HG03571 (cell line): ENCODE data around the gene NFIX.

Experiments
- ATAC-seq: cut with Tn5 transposase; IDR thresholded peaks from one replicate; pipeline ENCODE4 v1.9.1; 2021; ENCODE audit not compliant: unreplicated experiment

The NFIX gene

DNA sequence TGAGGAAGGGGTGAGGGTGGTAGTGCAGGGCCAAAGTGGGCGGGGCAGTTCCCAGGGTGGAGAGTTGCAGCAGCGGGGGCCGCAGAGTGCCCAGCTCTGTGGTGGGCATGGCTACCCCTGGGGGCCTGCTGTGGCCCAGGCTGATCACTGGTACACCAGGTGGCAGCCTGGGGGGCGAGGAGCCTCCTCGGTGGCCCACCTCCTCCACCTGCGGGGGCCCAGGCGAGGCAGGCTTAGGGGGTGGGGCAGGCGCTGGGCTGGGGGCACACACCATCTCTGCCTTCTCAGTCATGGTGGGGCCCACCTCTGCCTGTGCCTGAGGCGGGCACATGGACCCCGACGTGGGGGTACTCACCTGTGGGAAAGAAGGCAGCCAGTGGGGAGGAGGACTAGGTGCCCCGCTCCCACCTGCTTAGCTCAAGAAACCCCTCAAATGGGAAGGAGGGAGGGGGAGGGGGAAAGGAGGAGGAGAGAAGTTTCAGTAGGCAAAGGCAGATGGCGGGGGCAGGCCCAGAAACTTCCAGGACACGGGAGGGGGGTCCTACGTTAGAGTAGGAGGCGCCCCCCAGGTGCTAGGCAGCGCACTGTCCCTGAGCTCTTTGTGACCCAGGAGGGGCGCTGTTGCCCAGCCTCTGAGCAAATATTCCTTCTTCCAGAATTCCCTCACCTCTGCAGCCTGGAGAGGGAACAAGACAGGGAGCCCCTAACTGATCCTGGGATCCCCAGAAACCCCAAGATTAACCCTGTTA lies 105.7 kb downstream of the NFIX start:
- ATAC-seq, result no peak

DNA sequence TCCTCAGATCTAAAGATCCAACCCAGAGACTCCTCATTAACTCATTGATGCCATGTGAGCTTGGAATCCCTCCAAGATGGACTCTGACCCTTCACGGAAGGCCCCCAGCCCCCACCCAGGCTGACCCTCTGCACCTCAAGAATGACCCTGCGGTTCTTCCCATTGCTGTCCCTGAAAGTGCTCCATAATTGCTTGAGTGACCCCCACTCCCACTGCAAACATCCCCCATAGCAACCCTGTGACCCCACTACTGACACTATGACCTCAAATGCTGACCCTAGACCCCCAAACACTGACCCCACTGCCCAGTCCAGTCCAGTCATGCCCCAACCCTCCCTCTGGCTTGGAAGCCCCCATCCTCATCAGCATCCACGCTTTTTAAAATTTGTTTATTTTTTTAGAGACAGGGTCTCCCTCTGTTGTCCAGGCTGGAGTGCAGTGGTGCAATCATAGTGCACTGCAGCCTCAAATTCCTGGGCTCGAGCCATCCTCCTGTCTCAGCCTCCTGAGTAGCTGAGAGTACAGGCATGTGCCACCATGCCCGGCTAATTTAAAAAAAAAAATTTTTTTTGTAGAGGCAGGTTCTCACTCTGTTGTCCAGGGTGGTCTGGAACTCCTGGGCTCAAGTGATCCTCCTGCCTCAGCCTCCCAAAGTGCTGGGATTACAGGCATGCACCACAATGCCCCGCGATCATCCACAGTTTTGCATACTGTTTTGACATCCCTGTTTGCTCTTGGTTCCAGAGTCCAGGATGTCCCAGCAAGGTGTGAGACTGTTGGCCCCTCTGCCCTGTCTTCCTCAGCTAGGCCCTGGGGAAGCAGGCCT lies 106.5 kb downstream of the NFIX start:
- no peak for ATAC-seq

DNA sequence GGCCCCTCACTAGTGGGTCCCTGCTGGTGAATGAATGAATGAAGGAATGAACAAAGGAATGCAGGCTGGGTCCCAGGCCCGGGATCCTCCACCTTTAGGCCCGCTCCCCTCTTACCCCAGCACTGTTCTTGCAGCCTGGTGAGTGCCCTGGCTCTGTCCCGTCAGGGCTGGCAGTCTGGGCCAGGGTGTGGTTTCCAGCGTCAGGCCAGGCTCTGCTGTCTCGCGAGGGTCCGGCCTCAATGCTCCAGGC lies 107.1 kb downstream of the NFIX start:
- ATAC-seq, result no peak

DNA sequence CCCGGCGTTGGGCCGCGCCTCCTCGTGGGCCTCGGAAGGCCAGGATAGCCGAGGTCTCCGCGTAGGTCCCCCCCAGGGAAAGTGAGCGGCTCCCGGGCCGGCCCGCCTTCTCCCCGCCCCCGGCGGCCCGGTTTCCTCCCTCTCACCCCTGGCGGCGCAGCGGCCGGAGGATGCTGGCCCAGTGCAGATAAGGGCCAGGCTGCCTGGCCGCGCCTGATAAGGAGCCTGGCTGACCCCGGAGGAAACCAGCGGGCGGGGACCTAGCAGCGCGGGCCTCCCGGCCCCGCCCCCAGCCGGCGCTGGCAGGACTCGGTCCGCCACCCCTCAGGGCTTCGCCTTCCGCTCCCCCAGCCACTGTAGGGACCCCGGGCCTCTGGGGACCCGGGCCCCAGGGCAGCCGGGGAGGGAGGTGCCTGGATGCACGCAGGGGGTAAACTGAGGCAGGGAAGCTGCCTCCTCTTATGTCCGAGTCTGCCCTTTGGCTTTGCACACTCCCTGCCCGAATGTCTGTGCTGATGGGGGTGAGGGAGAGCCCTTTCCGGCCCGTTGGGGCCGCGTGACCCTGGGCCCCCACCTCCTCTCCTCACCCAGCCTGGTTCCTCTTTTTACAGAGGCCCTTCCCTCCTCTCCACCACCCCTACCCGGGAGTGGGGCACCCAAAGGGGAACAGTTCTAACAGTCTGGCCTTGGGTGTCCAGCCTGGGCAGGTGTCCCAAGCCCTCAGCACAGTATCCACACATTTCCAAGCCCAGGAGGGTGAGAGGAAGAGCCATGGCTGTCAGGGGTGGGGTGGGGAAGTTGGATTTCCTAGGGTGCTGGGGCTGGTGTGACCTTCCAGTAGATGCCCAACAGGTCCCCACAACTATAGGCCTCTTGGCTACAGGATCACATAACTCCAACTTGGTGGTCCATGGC lies 107.6 kb downstream of the NFIX start, which contains the start of gene LYL1:
Gene LYL1 (minus strand): TSS at position 193 of the 915 bp plus-strand sequence. CDS start 1,687 bp downstream, outside the sequence.
- peak; percentile 42 for ATAC-seq

DNA sequence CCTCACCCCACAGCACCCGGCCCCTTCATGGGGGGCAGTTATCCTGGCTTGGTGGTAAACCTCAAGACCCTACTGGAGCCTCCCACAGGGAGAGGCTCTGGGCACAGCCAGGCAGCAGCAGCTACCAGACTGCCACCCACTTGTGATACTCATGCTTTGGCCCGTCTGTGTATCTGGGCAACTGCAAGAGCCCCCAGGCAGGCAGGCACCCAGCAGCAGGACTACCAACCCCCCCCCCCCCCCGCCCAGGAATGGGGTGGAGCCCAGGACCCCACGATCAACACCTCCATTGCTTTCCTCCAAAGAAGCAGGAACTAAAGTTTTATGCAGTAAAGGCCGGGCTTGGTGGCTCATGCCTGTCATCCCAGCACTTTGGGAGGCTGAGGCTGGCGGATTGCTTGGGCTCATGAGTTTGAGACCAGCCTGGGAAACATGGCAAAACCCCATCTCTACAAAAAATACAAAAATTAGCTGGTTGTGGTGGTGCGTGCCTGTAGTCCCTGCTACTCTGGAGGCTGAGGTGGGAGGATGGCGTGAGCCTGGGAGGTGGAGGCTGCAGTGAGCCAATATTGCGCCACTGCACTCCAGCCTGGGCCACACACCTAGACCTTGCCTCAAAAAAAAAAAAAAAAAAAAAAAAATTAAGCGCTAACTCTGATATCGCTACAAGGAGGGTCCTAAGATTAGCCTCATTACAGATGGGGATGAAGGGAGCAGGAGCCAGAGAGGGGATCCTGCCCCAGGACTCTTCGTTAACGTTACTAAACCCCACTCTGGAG lies 108.5 kb downstream of the NFIX start:
- ATAC-seq, result no peak

DNA sequence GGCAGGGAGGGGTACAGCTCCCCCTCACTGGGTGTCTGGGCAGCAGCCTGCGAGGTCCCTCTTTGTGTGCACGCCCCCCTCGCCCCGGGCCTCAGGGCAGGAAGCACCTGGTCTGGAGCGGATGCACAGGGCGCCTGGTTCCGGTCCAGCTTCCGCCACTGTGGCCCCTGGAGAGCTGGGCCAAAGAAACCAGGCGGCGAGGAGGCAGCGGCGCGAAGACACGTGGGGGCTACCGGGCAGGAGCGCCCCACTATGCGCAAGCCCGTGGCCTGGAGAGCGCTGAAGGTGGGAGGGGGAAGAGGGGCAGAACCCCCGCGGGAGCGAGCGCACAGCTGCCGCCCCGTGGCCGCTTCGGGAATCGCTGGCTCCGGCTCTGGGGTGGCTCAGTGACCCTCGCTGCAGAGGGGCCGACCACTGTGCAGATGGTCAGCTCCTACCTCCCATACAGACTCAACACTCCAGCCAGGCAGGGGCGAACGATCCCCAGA lies 109.1 kb downstream of the NFIX start:
- peak; percentile 28 for ATAC-seq

DNA sequence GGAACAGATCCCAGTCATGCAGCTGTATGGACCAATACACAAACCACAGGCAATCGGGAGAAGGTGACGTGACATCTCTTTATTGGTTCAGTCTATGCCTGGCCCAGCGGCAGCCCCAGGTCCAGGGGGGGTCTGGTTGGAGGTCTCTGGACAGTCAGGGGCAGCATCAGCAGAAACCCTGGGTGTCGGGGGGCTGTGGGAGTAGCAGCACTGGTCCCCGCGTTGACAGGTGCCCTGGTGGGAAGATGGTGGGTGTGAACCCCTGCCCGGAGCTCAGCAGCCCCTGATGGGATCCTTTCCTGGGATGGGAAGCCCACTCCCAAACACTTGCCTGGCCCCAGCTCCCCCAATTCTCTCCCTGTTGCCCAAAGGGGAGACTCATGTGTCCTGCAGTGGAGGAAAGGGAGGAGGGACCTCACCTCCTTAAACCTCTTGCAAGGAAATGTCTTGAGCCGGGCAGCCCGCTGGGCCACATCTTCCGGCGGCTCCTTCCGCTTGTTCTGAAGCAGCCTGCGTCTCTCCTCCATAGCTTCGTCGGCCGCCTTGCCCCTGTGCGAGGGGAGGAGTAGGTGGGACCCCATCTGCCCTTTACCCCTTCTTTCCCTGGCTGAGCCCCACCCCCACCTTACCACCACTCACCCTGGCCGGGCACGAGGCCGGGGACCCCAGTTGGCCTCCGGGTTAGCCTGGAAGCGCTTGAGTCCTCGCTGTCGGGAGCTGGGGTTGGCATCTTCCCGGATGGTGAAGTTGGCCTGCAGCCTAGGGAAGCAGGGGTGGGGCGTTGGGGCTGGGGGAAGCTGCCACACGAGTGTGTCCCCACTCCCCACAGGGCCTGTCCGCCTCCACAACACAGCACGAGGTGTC lies 109.8 kb downstream of the NFIX start:
- ATAC-seq, result no peak

DNA sequence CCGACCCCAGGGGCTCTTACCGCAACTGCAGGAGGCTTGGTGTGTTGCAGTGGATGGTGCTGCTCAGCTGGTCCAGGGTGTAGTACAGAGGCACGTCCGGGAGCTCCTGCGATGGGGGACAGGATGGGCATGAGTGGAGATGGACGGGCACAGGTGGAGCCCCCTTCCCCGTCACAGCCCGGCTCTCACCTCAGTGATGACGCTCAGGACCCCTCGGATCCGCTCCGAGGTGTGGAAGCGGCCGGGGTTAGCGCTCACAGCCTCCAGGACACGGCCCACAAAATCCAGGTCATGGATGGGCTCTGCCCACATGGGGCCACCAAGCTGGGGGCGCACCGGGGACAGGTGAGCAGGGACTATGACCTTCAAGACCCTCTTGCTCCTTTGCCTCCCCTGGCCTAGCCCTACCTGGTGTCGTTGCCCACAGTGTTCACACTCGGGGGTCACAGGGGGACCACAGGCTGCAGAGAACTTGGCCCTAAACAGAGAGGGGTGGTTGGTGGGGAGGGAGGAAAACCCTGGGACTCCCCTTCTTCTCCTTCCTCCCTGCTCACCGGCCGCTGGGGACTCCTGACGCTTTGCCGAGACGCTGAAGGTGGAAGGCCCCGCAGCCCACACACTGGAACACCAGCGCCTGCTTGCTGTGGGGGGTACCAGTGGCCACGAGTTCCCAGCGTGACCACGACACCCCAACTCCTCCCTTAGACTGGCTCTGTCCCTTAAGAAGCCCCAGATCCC lies 114.3 kb downstream of the NFIX start:
- ATAC-seq, result no peak

DNA sequence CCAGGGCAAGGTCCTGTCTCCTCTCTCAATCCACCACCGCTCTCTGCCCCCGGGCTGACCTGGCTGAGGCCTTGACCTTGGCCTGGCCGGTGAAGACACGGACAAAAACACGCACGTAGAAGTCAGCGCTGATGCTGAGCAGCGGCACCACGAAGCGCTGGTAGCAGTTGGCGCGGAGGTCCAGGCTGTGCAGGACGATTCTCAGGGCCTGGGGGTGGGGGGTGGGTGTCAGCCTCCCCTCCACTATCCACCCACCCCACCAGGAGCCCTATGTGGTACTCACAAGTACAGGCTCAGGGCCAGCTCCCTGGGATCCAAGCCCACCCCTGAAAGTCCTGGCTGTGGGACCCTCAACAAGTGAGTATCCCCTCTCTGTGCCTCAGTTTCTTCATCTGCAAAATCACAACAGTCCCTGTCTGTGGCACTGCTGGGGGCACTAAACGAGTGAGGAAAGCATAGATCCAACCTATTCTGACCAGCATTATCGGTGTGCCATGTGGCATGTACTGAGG lies 114.9 kb downstream of the NFIX start:
- ATAC-seq, result no peak

DNA sequence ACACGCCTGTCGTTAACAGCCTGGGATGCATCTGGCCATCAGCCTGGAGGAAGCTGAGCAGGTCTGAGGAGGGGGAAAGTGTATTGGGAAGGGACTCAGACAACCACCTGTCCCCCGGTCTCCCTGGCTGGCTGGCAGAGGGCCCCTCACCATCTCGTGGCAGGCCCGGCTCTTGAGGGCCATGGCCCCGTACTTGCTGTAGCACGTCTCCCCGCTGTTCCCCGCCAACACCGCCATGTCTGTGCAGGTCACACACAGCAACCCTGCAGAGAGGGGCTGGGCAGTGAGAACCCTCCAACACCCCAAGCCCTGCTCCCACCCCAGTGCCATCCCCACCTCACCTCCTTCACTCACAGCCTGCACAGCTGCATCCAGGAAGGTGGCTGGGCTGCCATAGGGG lies 117.3 kb downstream of the NFIX start:
- ATAC-seq, result no peak

DNA sequence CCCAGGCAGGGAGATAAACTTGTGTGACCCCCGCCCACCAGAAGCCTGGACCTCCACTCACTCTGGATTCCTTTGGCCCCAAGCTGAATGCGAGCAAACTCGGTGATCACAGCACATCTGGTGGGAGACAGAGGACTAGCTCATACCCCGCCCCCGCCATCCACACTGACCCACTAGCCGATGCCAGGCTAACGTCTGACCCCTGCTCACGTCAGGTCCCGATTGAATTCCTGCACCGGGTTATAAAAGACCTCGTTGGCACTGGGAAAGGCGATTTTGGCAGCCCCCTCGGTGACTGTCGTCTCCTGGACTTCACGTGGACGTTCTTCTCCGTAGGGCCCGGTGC lies 120.6 kb downstream of the NFIX start:
- no peak for ATAC-seq

DNA sequence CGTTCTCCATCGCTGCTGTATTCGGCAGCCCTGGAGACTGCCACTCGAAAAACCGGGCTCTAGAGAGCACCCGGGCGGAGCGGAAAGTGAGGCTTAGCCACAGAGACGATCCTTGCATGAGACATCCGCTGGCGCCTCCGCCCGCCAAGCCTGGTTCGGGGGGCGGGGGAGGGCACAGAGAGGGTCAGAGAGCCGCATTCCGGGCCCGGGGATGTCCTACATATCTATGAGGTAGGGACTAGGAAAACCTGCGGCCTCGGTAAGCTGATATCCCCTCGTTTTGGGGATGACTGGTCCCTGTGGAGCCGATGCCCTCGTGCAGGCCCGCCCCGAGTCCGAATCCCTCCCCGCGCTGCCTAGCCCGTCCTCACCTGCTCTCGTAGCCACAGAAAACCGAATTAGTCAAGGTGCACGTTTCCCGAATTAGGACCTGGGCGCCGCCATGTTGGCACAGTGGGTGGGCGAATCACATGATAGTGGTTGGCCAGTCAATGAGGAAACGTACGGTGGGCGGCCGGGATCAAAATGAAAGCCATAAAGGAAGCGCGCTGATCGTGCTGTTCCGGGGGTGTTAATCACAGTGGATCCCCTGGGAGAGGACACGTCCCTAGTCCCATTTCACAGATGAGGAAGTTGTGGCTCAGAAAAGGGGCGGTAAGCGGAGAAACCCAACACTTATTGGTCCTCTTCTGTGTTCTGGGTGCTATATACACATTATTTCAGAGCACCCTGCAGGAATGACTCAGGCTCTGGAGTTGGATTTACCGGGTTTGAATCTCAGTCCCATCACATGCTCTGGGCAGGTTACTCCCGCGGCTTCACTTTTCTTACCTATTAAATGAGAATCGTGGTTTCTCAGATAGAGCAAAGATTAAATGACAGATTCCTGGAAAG lies 121.3 kb downstream of the NFIX start, which contains the start of gene TRMT1:
Gene TRMT1 (minus strand): TSS at position 459 of the 894 bp plus-strand sequence. CDS start 341 bp downstream, at position 118.
- no peak for ATAC-seq

DNA sequence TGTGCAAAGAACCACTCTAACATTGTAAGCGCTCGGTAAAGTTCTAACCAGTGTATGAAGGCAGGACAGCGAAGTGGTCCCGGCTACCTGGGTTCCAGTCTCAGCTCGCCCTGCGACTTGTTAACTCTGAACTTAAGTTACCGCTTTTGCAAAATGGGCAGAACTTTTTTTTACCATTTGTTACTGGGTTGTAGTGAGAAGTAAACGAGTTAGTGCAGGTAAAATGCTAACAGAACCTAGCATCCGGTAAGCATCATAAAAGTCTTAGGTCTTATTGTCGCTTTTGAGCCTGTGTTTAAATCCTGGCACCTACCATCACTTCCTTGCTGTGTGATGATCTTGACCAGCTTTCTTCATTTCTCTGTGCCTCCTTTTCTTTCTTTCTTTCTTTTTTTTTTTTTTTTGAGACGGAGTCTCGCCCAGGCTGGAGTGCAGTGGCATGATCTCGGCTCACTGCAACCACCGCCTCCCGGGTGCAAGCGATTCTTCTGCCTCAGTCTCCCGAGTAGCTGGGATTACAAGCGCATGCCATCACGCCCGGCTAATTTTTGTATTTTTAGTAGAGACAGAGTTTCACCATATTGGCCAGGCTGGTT lies 122.0 kb downstream of the NFIX start:
- ATAC-seq, result no peak

DNA sequence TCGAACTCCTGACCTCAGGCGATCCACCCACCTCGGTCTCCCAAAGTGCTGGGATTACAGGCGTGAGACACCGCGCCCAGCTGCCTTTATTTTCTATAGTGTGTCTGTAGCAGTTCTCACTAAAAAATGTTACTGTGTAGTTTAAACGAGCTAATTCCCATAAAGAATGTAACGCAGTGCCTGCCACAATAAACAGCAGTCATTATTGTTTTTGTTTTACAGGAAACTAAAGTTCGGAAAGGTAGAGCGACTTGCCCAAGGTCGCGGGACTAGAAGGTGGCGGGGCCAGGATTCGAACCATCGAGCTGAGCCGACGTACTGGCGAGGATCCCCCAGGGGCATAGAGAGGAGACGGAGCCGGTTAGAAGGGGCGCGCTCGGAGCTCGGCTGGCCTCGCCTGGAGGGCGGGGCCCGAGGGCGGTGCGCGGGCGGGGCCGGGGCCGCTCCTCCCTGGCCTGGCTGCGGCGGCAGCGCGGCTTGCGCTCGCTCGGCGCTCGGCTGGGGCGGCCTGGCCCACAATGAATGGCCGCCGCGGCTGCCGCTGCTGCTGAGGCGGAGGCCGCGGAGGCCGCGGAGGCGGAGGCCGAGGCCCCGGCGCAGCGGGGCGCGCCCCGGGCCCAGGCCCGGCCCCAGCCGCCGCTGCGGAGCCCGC lies 122.6 kb downstream of the NFIX start, which contains the start of gene NACC1:
Gene NACC1 (plus strand): TSS at position 493 of the 652 bp plus-strand sequence. CDS start 16,944 bp downstream, outside the sequence.
- ATAC-seq, result no peak

DNA sequence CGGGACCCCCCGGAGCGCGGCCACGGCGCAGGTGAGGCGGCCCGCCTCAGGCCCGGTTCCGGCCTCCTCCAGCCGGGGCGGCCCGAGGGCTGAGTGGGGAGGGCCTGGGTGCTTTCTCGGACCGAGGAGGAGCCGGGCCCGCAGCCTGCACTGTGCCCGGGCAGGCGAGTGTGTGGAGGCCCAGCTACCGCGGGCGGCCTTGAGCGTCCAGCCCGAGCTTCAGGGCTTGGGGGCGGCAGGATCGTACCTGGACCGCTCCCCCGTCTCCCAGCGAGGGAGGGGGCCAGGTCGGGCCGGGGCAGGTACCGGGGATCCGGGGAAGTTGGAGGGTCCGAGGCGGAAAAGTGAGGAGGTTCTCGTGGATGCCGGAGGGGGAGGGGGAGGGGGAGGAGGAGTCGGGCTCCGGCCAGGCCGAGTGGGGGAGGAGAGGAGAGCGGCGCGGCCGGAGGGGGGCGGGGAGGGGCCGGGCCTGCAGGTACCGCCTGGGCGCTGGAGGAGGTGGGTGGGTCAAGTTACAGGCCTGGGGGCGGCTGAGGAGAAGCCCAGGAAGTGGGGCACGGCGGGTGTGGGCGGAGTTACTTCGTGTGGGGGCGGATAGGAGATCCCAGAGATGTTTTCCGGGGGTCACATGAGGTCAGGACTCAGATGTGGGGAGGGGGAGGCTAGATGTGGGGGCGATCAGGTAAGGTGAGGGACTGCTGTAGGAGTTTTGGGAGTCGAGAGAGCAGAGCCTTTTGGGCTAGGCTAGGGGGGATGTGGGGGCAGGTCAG lies 123.3 kb downstream of the NFIX start:
- ATAC-seq, result no peak

DNA sequence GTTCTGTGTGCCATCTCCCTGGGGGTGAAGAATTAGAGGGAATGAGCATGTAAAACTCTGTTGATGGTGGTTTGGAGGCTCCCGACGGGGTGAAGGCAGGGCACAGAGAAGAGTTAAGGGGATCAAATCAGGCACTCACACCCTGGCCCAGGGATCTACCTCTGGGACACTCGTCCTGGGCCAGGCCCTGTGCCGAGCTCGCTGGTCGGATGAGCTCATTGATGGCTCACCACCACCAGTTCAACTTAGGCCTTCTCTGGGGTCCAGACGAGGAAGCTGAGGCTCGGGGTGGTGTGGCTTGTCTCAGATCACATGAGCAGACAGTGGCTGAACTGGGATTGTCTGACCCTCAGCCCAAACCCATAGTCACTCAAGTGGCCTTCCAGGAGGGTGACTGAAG lies 124.4 kb downstream of the NFIX start:
- ATAC-seq, result no peak
